ENCODE results near the gene TJP3.

DNA sequence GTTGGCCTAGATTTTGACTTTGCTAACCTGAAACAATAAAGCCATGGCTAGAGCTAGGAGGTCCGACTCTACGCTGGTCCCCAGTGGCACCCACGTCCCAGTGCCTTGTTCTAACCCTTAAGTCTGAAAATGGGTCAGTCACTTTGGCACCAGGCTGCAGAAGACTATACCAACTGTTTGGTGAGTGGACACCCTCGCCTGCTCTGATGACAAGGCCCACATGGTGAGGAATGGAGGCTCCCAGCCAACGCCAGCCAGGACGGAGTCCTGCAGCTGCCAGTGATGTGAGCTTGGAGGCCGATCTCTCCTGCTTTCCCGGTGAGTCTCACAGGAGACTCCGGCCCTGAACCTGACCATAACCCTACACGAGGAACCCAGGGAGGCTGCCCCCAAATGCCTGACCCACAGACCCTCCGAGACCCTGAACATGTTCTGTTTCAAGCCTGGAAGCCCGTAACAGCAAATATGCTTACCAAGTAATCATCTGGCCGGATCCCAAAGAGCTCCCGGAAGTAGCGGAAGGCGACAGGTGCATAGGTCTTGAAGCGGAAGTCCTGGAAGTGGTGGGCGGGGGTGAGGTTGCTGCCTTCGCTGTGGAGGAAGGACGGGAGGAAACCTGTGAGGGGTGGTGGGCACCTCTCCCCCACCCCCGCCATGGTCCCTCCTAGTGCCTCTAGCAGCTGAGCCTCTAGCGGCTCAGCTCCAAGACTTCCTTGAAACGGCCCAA is 47.5 kb upstream of the TJP3 start:
- no peak for TF ChIP-seq YY1 (IDR thresholded peaks at IDR 0.05; ENCODE audit: low read depth)
- TF ChIP-seq TAF1 (IDR thresholded peaks at IDR 0.05; ENCODE audit: low read depth), result no peak
- no peak for TF ChIP-seq EP300 (IDR thresholded peaks at IDR 0.05; ENCODE audit: borderline replicate concordance)
- no peak for TF ChIP-seq NFIC (IDR thresholded peaks at IDR 0.05)
- TF ChIP-seq, protein P1, sequence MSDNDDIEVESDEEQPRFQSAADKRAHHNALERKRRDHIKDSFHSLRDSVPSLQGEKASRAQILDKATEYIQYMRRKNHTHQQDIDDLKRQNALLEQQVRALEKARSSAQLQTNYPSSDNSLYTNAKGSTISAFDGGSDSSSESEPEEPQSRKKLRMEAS (IDR thresholded peaks at IDR 0.05), result no peak
- TF ChIP-seq, protein P2, sequence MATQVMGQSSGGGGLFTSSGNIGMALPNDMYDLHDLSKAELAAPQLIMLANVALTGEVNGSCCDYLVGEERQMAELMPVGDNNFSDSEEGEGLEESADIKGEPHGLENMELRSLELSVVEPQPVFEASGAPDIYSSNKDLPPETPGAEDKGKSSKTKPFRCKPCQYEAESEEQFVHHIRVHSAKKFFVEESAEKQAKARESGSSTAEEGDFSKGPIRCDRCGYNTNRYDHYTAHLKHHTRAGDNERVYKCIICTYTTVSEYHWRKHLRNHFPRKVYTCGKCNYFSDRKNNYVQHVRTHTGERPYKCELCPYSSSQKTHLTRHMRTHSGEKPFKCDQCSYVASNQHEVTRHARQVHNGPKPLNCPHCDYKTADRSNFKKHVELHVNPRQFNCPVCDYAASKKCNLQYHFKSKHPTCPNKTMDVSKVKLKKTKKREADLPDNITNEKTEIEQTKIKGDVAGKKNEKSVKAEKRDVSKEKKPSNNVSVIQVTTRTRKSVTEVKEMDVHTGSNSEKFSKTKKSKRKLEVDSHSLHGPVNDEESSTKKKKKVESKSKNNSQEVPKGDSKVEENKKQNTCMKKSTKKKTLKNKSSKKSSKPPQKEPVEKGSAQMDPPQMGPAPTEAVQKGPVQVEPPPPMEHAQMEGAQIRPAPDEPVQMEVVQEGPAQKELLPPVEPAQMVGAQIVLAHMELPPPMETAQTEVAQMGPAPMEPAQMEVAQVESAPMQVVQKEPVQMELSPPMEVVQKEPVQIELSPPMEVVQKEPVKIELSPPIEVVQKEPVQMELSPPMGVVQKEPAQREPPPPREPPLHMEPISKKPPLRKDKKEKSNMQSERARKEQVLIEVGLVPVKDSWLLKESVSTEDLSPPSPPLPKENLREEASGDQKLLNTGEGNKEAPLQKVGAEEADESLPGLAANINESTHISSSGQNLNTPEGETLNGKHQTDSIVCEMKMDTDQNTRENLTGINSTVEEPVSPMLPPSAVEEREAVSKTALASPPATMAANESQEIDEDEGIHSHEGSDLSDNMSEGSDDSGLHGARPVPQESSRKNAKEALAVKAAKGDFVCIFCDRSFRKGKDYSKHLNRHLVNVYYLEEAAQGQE (IDR thresholded peaks at IDR 0.05; ENCODE audit: low read depth), result no peak
